WTC11 (cell line): ENCODE results near the gene MRPS34. TPM values are rescaled to one million over a fixed set of nuclear protein-coding genes. Genes with fewer than 3 reads are reported as not detected.

Experiments used
- ATAC-seq: fragments of 200-7000 bp; cut with Tn5 transposase; 2 replicates; pipeline ENCODE4 v1.10.0; 2021; ENCODE audit warnings: mild to moderate bottlenecking, moderate library complexity
- CTCF ChIA-PET: fragments of 300-600 bp; sonication (Branson Sonifier 250); formaldehyde crosslinking; loops from one replicate; lab custom pipeline; 2021; ENCODE audit warnings: antibody characterized with exemption; lab: Charles Lee
- POLR2A ChIA-PET: fragments of 350-600 bp; sonication (Branson Sonifier 250); formaldehyde crosslinking; loops from one replicate; lab custom pipeline; 2021; ENCODE audit warnings: antibody characterized with exemption; lab: Charles Lee
- DNase-seq: peaks from one replicate; pipeline ENCODE4 v3.0.0; 2021; ENCODE audit warnings: low spot score
- H3K27ac Mint-ChIP-seq: 2 replicates; pipeline ENCODE4 v1.8.0; 2021; ENCODE audit warnings: mixed read lengths
- H3K27me3 Mint-ChIP-seq: 2 replicates; pipeline ENCODE4 v1.8.0; 2021; ENCODE audit warnings: low read depth, mild to moderate bottlenecking, moderate library complexity, mixed read lengths
- H3K36me3 Mint-ChIP-seq: 2 replicates; pipeline ENCODE4 v1.8.0; 2021; ENCODE audit warnings: mixed read lengths
- H3K4me1 Mint-ChIP-seq: 2 replicates; pipeline ENCODE4 v1.8.0; 2022; ENCODE audit warnings: mixed read lengths
- H3K4me3 Mint-ChIP-seq: 2 replicates; pipeline ENCODE4 v1.8.0; 2021; ENCODE audit warnings: mild to moderate bottlenecking, moderate library complexity, mixed read lengths
- H3K9me3 Mint-ChIP-seq: 2 replicates; pipeline ENCODE4 v1.8.0; 2021; ENCODE audit warnings: mixed read lengths
- ATF1 ChIP-seq: sonication (generic); formaldehyde crosslinking; IDR thresholded peaks from 2 replicates; pipeline ENCODE4 v1.8.1; 2023; ENCODE audit warnings: mild to moderate bottlenecking, moderate library complexity, missing genetic modification reagents
- CBFB ChIP-seq: sonication (generic); formaldehyde crosslinking; IDR thresholded peaks from 2 replicates; pipeline ENCODE4 v1.8.1; 2022; ENCODE audit warnings: mild to moderate bottlenecking, low read depth, missing genetic modification reagents
- FOXP1 ChIP-seq: sonication (generic); formaldehyde crosslinking; IDR thresholded peaks from 2 replicates; pipeline ENCODE4 v1.8.0; 2022; ENCODE audit warnings: missing genetic modification reagents, mild to moderate bottlenecking, moderate library complexity, borderline replicate concordance
- GRHL2 ChIP-seq: fragments of 250-450 bp; sonication (Bioruptor Pico); IDR thresholded peaks from 2 replicates; pipeline ENCODE4 v1.8.0; 2022; ENCODE audit warnings: mild to moderate bottlenecking, moderate library complexity; ENCODE audit not compliant: insufficient replicate concordance, severe bottlenecking
- RELA ChIP-seq: sonication (generic); formaldehyde crosslinking; IDR thresholded peaks from 2 replicates; pipeline ENCODE4 v1.8.1; 2022; ENCODE audit warnings: missing genetic modification reagents, mild to moderate bottlenecking, borderline replicate concordance
- total RNA-seq: library from RNA; stranded (reverse); gene quantifications from 3 replicates; pipeline ENCODE4 v1.2.3, GENCODE V29; 2021
- TF ChIP-seq, protein P1 (sequence below): fragments of 200-600 bp; IDR thresholded peaks from 2 replicates; pipeline ENCODE4 v1.8.0; 2022; ENCODE audit warnings: antibody characterized with exemption
- TF ChIP-seq, protein P2 (sequence below): fragments of 250-450 bp; sonication (Bioruptor Pico); IDR thresholded peaks from 2 replicates; pipeline ENCODE4 v2.1.2; 2022; ENCODE audit warnings: mild to moderate bottlenecking, moderate library complexity
- TF ChIP-seq, protein P3 (sequence below): sonication (generic); formaldehyde crosslinking; IDR thresholded peaks from 2 replicates; pipeline ENCODE4 v1.8.1; 2022; ENCODE audit warnings: low read depth, mild to moderate bottlenecking, moderate library complexity, missing genetic modification reagents, borderline replicate concordance
- TF ChIP-seq, protein P4 (sequence below): sonication (generic); formaldehyde crosslinking; IDR thresholded peaks from 2 replicates; pipeline ENCODE4 v1.8.0; 2022; ENCODE audit warnings: mild to moderate bottlenecking, missing genetic modification reagents
- TF ChIP-seq, protein P5 (sequence below): fragments of 250-450 bp; sonication (Bioruptor Pico); conservative IDR thresholded peaks from 2 replicates; pipeline ENCODE4 v1.9.0; 2021; ENCODE audit warnings: mild to moderate bottlenecking
- TF ChIP-seq, protein P6 (sequence below): sonication (generic); formaldehyde crosslinking; IDR thresholded peaks from 2 replicates; pipeline ENCODE4 v1.8.1; 2023; ENCODE audit warnings: mild to moderate bottlenecking, missing genetic modification reagents, borderline replicate concordance
- TF ChIP-seq, protein P7 (sequence below): sonication (generic); formaldehyde crosslinking; conservative IDR thresholded peaks from 2 replicates; pipeline ENCODE4 v1.8.1; 2023; ENCODE audit warnings: mild to moderate bottlenecking, low read depth, missing genetic modification reagents, moderate library complexity
- TF ChIP-seq, protein P8 (sequence below): sonication (generic); formaldehyde crosslinking; IDR thresholded peaks from 2 replicates; pipeline ENCODE4 v1.8.0; 2022; ENCODE audit warnings: missing genetic modification reagents

MRPS34 gene
- total RNA-seq, 1 experiment from 2014 or later = 258 TPM

DNA sequence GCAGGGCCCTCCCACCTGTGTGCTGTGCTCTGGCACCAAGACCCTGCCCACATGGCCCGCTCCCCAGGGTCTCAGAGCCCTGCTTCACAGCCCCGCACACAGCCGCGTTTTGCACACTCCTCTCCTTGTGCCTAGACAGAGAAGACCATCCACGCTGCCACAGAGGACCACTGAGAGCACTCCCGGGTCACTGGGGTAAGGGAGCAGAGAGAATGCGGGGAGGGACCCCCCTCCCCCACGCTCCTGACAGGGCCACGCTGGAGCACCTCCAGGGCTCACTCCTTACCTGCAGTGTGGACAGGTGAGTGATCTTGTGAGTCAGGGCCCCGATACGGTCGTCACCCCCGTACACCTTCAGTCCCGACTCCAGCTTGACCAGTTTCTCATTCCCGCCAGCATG, 46.7 kb upstream of the MRPS34 start:
- Mint-ChIP-seq H3K9me3 (no peaks in the 10 kb centered on the region), H3K36me3 (peaks cover 6% of the 10 kb centered on the region), H3K4me3 (no peak overlapping the region), H3K27ac (peak overlapping the region; percentile 65; the same call in 1 of the 2 replicates), H3K27me3 (no peaks in the 10 kb centered on the region), H3K4me1 (0 out of 2 replicates have a peak, but pooled peaks cover 4% of the 10 kb centered on the region)
- ChIA-PET POLR2A (no interaction called here), CTCF (no interaction called here)
- TF ChIP-seq CBFB (CRISPR knock-in tag) = no peak
- TF ChIP-seq, protein P1, sequence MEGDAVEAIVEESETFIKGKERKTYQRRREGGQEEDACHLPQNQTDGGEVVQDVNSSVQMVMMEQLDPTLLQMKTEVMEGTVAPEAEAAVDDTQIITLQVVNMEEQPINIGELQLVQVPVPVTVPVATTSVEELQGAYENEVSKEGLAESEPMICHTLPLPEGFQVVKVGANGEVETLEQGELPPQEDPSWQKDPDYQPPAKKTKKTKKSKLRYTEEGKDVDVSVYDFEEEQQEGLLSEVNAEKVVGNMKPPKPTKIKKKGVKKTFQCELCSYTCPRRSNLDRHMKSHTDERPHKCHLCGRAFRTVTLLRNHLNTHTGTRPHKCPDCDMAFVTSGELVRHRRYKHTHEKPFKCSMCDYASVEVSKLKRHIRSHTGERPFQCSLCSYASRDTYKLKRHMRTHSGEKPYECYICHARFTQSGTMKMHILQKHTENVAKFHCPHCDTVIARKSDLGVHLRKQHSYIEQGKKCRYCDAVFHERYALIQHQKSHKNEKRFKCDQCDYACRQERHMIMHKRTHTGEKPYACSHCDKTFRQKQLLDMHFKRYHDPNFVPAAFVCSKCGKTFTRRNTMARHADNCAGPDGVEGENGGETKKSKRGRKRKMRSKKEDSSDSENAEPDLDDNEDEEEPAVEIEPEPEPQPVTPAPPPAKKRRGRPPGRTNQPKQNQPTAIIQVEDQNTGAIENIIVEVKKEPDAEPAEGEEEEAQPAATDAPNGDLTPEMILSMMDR = no peak
- no peak for TF ChIP-seq RELA (CRISPR knock-in tag)
- no peak for TF ChIP-seq FOXP1
- no peak for TF ChIP-seq GRHL2 (CRISPR knock-in tag)
- TF ChIP-seq, protein P2, sequence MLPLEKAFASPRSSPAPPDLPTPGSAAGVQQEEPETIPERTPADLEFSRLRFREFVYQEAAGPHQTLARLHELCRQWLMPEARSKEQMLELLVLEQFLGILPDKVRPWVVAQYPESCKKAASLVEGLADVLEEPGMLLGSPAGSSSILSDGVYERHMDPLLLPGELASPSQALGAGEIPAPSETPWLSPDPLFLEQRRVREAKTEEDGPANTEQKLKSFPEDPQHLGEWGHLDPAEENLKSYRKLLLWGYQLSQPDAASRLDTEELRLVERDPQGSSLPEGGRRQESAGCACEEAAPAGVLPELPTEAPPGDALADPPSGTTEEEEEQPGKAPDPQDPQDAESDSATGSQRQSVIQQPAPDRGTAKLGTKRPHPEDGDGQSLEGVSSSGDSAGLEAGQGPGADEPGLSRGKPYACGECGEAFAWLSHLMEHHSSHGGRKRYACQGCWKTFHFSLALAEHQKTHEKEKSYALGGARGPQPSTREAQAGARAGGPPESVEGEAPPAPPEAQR = no peak
- TF ChIP-seq, protein P3, sequence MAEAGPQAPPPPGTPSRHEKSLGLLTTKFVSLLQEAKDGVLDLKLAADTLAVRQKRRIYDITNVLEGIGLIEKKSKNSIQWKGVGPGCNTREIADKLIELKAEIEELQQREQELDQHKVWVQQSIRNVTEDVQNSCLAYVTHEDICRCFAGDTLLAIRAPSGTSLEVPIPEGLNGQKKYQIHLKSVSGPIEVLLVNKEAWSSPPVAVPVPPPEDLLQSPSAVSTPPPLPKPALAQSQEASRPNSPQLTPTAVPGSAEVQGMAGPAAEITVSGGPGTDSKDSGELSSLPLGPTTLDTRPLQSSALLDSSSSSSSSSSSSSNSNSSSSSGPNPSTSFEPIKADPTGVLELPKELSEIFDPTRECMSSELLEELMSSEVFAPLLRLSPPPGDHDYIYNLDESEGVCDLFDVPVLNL (CRISPR knock-in tag) = no peak
- no peak for TF ChIP-seq ATF1
- ATAC-seq (no peak), DNase-seq (no peak)

DNA sequence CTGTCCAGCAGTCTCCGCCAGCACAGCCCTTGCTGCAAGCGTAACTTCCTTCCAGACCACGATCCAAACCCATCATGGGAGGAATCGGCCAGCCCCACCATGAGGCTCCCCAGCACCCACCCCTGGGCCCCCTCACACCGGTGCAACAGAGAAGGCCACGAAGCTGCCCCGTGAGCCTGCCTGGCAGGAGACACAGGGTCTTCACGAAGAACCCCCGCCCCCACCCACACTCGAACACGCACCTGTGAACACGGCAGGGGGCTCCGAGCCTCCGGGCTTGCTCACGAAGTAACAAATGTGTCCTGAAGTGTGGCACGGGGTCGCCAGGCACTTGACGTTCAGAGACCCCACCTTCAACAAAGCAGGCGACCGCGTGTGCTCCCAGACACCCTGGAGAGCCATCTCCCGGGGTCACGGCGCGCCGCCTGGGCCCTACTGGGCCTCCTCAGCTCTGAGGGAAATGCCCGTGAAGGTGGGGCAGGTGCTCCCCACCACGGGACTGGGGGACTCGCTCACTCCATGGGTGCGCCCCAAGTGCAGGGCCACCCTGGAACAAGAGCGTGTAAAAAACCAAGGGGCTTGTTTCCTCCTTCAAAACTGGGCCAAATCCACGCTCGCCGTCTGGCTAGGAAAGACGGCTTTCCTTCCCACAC, 46.1 kb upstream of the MRPS34 start:
- Mint-ChIP-seq H3K9me3 (no peaks in the 10 kb centered on the region), H3K4me3 (no peak overlapping the region), H3K27ac (peak overlapping the region; percentile 65; the same call in 1 of the 2 replicates), H3K27me3 (no peaks in the 10 kb centered on the region), H3K36me3 (peaks cover 6% of the 10 kb centered on the region), H3K4me1 (0 out of 2 replicates have a peak, but pooled peaks cover 4% of the 10 kb centered on the region)
- CTCF ChIA-PET = no interaction called here
- ATAC-seq (no peak), DNase-seq (no peak)
- POLR2A ChIA-PET = no interaction called here
- TF ChIP-seq, protein P4, sequence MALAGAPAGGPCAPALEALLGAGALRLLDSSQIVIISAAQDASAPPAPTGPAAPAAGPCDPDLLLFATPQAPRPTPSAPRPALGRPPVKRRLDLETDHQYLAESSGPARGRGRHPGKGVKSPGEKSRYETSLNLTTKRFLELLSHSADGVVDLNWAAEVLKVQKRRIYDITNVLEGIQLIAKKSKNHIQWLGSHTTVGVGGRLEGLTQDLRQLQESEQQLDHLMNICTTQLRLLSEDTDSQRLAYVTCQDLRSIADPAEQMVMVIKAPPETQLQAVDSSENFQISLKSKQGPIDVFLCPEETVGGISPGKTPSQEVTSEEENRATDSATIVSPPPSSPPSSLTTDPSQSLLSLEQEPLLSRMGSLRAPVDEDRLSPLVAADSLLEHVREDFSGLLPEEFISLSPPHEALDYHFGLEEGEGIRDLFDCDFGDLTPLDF (CRISPR knock-in tag) = no peak
- TF ChIP-seq, protein P5, sequence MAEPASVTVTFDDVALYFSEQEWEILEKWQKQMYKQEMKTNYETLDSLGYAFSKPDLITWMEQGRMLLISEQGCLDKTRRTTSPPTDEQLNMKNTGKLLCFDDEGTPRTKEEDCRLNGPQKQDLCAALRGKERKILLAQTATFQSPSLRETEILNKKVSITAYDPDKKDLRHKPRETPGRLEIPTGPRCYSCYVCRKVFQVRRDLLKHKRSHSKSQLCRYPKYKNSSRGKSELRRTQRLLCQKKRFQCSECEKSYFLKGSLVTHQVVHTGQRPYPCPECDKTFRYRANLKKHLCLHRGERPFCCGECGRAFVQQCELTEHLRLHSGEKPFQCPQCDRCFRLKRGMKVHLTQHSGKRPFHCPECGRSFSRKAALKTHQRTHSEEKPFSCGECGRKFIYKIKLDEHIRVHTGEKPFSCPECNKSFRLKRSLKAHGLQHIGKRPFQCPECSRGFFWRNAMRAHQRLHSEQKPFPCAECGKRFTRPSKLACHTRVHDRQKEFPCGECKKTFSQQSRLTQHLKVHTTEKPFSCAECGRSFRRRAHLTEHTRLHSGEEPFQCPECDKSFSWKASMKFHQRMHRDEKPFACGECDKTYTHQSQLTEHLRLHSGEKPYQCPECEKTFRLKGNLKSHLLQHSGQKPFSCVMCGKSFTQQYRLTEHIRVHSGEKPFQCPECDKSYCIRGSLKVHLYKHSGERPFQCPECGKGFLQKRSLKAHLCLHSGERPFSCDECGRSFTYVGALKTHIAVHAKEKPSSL (CRISPR knock-in tag) = no peak
- TF ChIP-seq, protein P6, sequence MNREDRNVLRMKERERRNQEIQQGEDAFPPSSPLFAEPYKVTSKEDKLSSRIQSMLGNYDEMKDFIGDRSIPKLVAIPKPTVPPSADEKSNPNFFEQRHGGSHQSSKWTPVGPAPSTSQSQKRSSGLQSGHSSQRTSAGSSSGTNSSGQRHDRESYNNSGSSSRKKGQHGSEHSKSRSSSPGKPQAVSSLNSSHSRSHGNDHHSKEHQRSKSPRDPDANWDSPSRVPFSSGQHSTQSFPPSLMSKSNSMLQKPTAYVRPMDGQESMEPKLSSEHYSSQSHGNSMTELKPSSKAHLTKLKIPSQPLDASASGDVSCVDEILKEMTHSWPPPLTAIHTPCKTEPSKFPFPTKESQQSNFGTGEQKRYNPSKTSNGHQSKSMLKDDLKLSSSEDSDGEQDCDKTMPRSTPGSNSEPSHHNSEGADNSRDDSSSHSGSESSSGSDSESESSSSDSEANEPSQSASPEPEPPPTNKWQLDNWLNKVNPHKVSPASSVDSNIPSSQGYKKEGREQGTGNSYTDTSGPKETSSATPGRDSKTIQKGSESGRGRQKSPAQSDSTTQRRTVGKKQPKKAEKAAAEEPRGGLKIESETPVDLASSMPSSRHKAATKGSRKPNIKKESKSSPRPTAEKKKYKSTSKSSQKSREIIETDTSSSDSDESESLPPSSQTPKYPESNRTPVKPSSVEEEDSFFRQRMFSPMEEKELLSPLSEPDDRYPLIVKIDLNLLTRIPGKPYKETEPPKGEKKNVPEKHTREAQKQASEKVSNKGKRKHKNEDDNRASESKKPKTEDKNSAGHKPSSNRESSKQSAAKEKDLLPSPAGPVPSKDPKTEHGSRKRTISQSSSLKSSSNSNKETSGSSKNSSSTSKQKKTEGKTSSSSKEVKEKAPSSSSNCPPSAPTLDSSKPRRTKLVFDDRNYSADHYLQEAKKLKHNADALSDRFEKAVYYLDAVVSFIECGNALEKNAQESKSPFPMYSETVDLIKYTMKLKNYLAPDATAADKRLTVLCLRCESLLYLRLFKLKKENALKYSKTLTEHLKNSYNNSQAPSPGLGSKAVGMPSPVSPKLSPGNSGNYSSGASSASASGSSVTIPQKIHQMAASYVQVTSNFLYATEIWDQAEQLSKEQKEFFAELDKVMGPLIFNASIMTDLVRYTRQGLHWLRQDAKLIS (CRISPR knock-in tag) = no peak
- TF ChIP-seq, protein P7, sequence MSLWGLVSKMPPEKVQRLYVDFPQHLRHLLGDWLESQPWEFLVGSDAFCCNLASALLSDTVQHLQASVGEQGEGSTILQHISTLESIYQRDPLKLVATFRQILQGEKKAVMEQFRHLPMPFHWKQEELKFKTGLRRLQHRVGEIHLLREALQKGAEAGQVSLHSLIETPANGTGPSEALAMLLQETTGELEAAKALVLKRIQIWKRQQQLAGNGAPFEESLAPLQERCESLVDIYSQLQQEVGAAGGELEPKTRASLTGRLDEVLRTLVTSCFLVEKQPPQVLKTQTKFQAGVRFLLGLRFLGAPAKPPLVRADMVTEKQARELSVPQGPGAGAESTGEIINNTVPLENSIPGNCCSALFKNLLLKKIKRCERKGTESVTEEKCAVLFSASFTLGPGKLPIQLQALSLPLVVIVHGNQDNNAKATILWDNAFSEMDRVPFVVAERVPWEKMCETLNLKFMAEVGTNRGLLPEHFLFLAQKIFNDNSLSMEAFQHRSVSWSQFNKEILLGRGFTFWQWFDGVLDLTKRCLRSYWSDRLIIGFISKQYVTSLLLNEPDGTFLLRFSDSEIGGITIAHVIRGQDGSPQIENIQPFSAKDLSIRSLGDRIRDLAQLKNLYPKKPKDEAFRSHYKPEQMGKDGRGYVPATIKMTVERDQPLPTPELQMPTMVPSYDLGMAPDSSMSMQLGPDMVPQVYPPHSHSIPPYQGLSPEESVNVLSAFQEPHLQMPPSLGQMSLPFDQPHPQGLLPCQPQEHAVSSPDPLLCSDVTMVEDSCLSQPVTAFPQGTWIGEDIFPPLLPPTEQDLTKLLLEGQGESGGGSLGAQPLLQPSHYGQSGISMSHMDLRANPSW (CRISPR knock-in tag) = no peak
- TF ChIP-seq, protein P8, sequence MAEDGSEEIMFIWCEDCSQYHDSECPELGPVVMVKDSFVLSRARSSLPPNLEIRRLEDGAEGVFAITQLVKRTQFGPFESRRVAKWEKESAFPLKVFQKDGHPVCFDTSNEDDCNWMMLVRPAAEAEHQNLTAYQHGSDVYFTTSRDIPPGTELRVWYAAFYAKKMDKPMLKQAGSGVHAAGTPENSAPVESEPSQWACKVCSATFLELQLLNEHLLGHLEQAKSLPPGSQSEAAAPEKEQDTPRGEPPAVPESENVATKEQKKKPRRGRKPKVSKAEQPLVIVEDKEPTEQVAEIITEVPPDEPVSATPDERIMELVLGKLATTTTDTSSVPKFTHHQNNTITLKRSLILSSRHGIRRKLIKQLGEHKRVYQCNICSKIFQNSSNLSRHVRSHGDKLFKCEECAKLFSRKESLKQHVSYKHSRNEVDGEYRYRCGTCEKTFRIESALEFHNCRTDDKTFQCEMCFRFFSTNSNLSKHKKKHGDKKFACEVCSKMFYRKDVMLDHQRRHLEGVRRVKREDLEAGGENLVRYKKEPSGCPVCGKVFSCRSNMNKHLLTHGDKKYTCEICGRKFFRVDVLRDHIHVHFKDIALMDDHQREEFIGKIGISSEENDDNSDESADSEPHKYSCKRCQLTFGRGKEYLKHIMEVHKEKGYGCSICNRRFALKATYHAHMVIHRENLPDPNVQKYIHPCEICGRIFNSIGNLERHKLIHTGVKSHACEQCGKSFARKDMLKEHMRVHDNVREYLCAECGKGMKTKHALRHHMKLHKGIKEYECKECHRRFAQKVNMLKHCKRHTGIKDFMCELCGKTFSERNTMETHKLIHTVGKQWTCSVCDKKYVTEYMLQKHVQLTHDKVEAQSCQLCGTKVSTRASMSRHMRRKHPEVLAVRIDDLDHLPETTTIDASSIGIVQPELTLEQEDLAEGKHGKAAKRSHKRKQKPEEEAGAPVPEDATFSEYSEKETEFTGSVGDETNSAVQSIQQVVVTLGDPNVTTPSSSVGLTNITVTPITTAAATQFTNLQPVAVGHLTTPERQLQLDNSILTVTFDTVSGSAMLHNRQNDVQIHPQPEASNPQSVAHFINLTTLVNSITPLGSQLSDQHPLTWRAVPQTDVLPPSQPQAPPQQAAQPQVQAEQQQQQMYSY (CRISPR knock-in tag) = no peak
